ENCODE data around the gene DBNL. TPM values are rescaled to one million over a fixed set of nuclear protein-coding genes. Genes with fewer than 3 reads are reported as not detected.
"Not testable (repeated sequence)": the region's sequence is repeated elsewhere in the genome, so short reads cannot be mapped to it uniquely, and the experiment has no call there.

The DBNL gene
- polyA plus RNA-seq (2011; rRNA removed) (41.8 and 41.9 TPM in 2 replicates), polyA plus RNA-seq (2017; fragmentation: RNase III; extraction: RNeasy Plus Mini Kit Qiagen cat#74134 plus additional on column Dnase treatment) (85.0 to 95.9 TPM (median 95.0 TPM) in 3 replicates), polyA minus RNA-seq (2011; rRNA and poly(A)+ RNA removed) (52.4 and 62.9 TPM in 2 replicates)
- 80.7 and 99.5 TPM in 2 replicates for polyA plus RNA-seq (2012; cell fraction: cytosol; rRNA removed)
- 97.5 and 115 TPM in 2 replicates for polyA plus RNA-seq (2012; cell fraction: nucleus; rRNA removed)

GRCh38 chr7:44044315-44045225 is at the start of gene DBNL:
DBNL (plus strand) TSS chr7:44044702; CDS start chr7:44044738, 36 bp downstream.
- DNase-seq (ENCODE audit: low read depth in 1 of 2, low spot score in 1 of 2) (peak; percentile 89 to 95), ATAC-seq (peak; percentile 91 to 97), FAIRE-seq (no peak)
- H3K4me2 ChIP-seq, result peak within 1 kb of the TSS; percentile 99
- H3K4me1 ChIP-seq, result peaks cover 5% of the 10 kb centered on the region; the same call in 1 of the 3 replicates
- TF ChIP-seq PHF8 (IDR thresholded peaks at IDR 0.05; ENCODE audit: borderline replicate concordance, low read depth) (peak; percentile 38; the same call in 1 of the 2 replicates), PBX3 (IDR thresholded peaks at IDR 0.05) (0 out of 2 replicates have a peak, but pooled peaks have one; percentile 39), EHF (CRISPR knock-in tag; IDR thresholded peaks at IDR 0.05) (no peak), POLR2AphosphoS2 (conservative IDR thresholded peaks at IDR 0.05; ENCODE audit: low read length) (no peak), KDM5A (IDR thresholded peaks at IDR 0.05) (peak; percentile 43; the same call in 1 of the 2 replicates), ESRRA (IDR thresholded peaks at IDR 0.05; ENCODE audit: borderline replicate concordance, low read length) (no peak), POLR2A (IDR thresholded peaks at IDR 0.05; ENCODE audit: low read length) (peak; percentile 97), RCOR1 (IDR thresholded peaks at IDR 0.05; ENCODE audit: low read depth, low read length) (no peak), TFCP2L1 (CRISPR knock-in tag; IDR thresholded peaks at IDR 0.05) (0 out of 2 replicates have a peak, but pooled peaks have one; percentile 38), MAZ (IDR thresholded peaks at IDR 0.05; ENCODE audit: borderline replicate concordance, low read depth, low read length) (0 out of 2 replicates have a peak, but pooled peaks have one; percentile 38), CHD2 (IDR thresholded peaks at IDR 0.05; ENCODE audit: low read length, partially characterized antibody) (no peak), MAFK (IDR thresholded peaks at IDR 0.05; ENCODE audit: partially characterized antibody) (no peak), HDAC2 (IDR thresholded peaks at IDR 0.05) (no peak), MAX (IDR thresholded peaks at IDR 0.05) (peak; percentile 91), BCL3 (IDR thresholded peaks at IDR 0.05) (peak; percentile 92), TP53 (CRISPR knock-in tag; IDR thresholded peaks at IDR 0.05) (no peak), E2F6 (IDR thresholded peaks at IDR 0.05; ENCODE audit: borderline replicate concordance, low read depth) (peak; percentile 95), GATA3 (IDR thresholded peaks at IDR 0.05; ENCODE audit: borderline replicate concordance) (peak; percentile 14; the same call in 1 of the 2 replicates), HOXA7 (CRISPR knock-in tag; IDR thresholded peaks at IDR 0.05) (no peak), EHMT2 (IDR thresholded peaks at IDR 0.05; ENCODE audit: low read depth) (no peak), RFX5 (IDR thresholded peaks at IDR 0.05) (no peak), ZC3H11A (IDR thresholded peaks at IDR 0.05) (no peak), ATOH8 (CRISPR knock-in tag; IDR thresholded peaks at IDR 0.05; ENCODE audit: low read depth) (0 out of 2 replicates have a peak, but pooled peaks have one; percentile 27), CBX2 (IDR thresholded peaks at IDR 0.05; ENCODE audit: borderline replicate concordance, low read depth) (no peak), JUN (IDR thresholded peaks at IDR 0.05) (peak; percentile 77 to 91; a peak in 3 of 5 replicates), EP300 (IDR thresholded peaks at IDR 0.05) (no peak)
- H3K27ac ChIP-seq, result peak within 1 kb of the TSS; percentile 87 to 96
- ChIA-PET POLR2A (interaction anchor here (0.6 to 2.3 kb wide), 9 partner anchors 9 to 1067 kb away, joined by 3 to 12 read pairs (median 4); partner anchors contain the start of genes PGAM2, POLD2, TBRG4 and UBE2D4), CTCF (interaction anchor here (1.7 kb wide), 1 partner anchor 10 kb away, joined by 5 read pairs; no protein-coding TSS in a partner anchor)
- under 1% methylated on average over 13 of the region's 74 CpGs for WGBS (ENCODE audit: missing lambda C conversion rate)
- H3K9me3 ChIP-seq, result no peaks in the 10 kb centered on the region
- H3K4me3 ChIP-seq, result peak within 1 kb of the TSS; percentile 89

- ATAC-seq, result peak in 1 of 2 experiments; percentile 58; a peak in 2 of 6 replicates
- H3K4me1 ChIP-seq; H3K4me3 ChIP-seq; FAIRE-seq; DNase-seq (ENCODE audit: low read depth in 1 of 2, low spot score in 1 of 2); CTCF ChIA-PET; POLR2A ChIA-PET; H3K9me3 ChIP-seq; H3K4me2 ChIP-seq; H3K27ac ChIP-seq: not testable (repeated sequence)
- WGBS (ENCODE audit: missing lambda C conversion rate), result 100% methylated on average over 3 of the region's 3 CpGs
Measured at GRCh38 chr7:43997532-43997931, 47.0 kb upstream of the DBNL start, which contains the start of gene SPDYE1. SPDYE1 (plus strand) TSS chr7:43997897; CDS start chr7:43999950, 2,053 bp downstream.

GRCh38 chr7:44012081-44012480 is 32.4 kb upstream of the DBNL start:
- H3K4me2 ChIP-seq; ATAC-seq; FAIRE-seq; CTCF ChIA-PET; H3K4me1 ChIP-seq; POLR2A ChIA-PET; DNase-seq (ENCODE audit: low read depth in 1 of 2, low spot score in 1 of 2); H3K9me3 ChIP-seq; H3K27ac ChIP-seq; H3K4me3 ChIP-seq: not testable (repeated sequence)
- WGBS (ENCODE audit: missing lambda C conversion rate), result 94% methylated on average over 7 of the region's 8 CpGs

- WGBS (ENCODE audit: missing lambda C conversion rate), result 100% methylated on average over 2 of the region's 12 CpGs
- POLR2A ChIA-PET; CTCF ChIA-PET; FAIRE-seq; H3K4me2 ChIP-seq; H3K9me3 ChIP-seq; DNase-seq (ENCODE audit: low read depth in 1 of 2, low spot score in 1 of 2); H3K27ac ChIP-seq; H3K4me3 ChIP-seq; H3K4me1 ChIP-seq: not testable (repeated sequence)
- ATAC-seq, result 0 out of 6 replicates have a peak, but pooled peaks of 1 of the 2 experiments have one; percentile 9
Measured at GRCh38 chr7:44015090-44015489, 29.4 kb upstream of the DBNL start.

All from A549 (cell line).